GM23338 (cell line): ENCODE results near the gene CDK14. TPM values are rescaled to one million over a fixed set of nuclear protein-coding genes. Genes with fewer than 3 reads are reported as not detected.
A peak's percentile ranks its signal among the peaks of the same experiment; 100 is the strongest.

ENCODE experiments used
- ATAC-seq: fragments of 200-7000 bp; cut with Tn5 transposase; 3 replicates; pipeline ENCODE4 v1.9.1; 2020
- DNase-seq: peaks from one replicate; pipeline ENCODE4 v3.0.0-alpha.2; 2015; ENCODE audit warnings: low spot score
- H2AFZ ChIP-seq: fragments of 200-600 bp; sonication (generic); 2 replicates; pipeline ENCODE4 v1.8.0; 2016; ENCODE audit warnings: antibody characterized with exemption, mild to moderate bottlenecking, moderate library complexity
- H3F3A ChIP-seq: fragments of 200-600 bp; sonication (generic); replicated peaks from 2 replicates; pipeline ENCODE4 v1.8.0; 2017; ENCODE audit warnings: antibody characterized with exemption, mixed run types, low read depth
- H3K27ac ChIP-seq: fragments of 200-600 bp; sonication (generic); 2 replicates; pipeline ENCODE4 v1.6.1; 2016; ENCODE audit warnings: low read depth
- H3K27me3 ChIP-seq: fragments of 200-600 bp; sonication (generic); 2 replicates; pipeline ENCODE4 v1.8.0; 2016; ENCODE audit warnings: mild to moderate bottlenecking, mixed run types, moderate library complexity; ENCODE audit not compliant: insufficient read depth
- H3K36me3 ChIP-seq: fragments of 200-600 bp; sonication (generic); 2 replicates; pipeline ENCODE4 v1.8.0; 2016; ENCODE audit warnings: mild to moderate bottlenecking; ENCODE audit not compliant: insufficient read depth
- H3K4me1 ChIP-seq: fragments of 200-600 bp; sonication (generic); 2 replicates; pipeline ENCODE4 v1.8.0; 2016; ENCODE audit warnings: mild to moderate bottlenecking, moderate library complexity; ENCODE audit not compliant: insufficient read depth
- H3K4me2 ChIP-seq: fragments of 200-600 bp; sonication (generic); 2 replicates; pipeline ENCODE4 v1.7.1; 2017; ENCODE audit warnings: mixed run types
- H3K4me3 ChIP-seq: fragments of 200-600 bp; sonication (generic); 2 replicates; pipeline ENCODE4 v1.6.1; 2016; ENCODE audit warnings: mixed run types
- H3K79me2 ChIP-seq: fragments of 200-600 bp; sonication (generic); replicated peaks from 2 replicates; pipeline ENCODE4 v1.8.0; 2017; ENCODE audit warnings: mild to moderate bottlenecking; ENCODE audit not compliant: insufficient read depth
- H3K9me2 ChIP-seq: fragments of 200-600 bp; sonication (generic); 2 replicates; pipeline ENCODE4 v1.8.0; 2017; ENCODE audit not compliant: insufficient read depth
- H4K20me1 ChIP-seq: fragments of 200-600 bp; sonication (generic); replicated peaks from 2 replicates; pipeline ENCODE4 v1.8.0; 2017; ENCODE audit warnings: mild to moderate bottlenecking; ENCODE audit not compliant: insufficient read depth
- H3K27ac Mint-ChIP-seq: 2 replicates; pipeline ENCODE4 v1.8.0; 2020; ENCODE audit warnings: inconsistent platforms, mild to moderate bottlenecking, moderate library complexity, mixed read lengths
- H3K27me3 Mint-ChIP-seq: 3 replicates; pipeline ENCODE4 v1.8.0; 2022; ENCODE audit warnings: low read depth, mild to moderate bottlenecking, moderate library complexity, mixed read lengths, inconsistent platforms; ENCODE audit not compliant: insufficient read depth, poor library complexity
- H3K36me3 Mint-ChIP-seq: 3 replicates; pipeline ENCODE4 v1.8.0; 2021; ENCODE audit warnings: low read depth, mild to moderate bottlenecking, inconsistent platforms, moderate library complexity, mixed read lengths
- H3K4me1 Mint-ChIP-seq: 3 replicates; pipeline ENCODE4 v1.8.0; 2020; ENCODE audit warnings: mild to moderate bottlenecking, inconsistent platforms, mixed read lengths
- H3K4me3 Mint-ChIP-seq: 3 replicates; pipeline ENCODE4 v1.8.0; 2021; ENCODE audit warnings: moderate library complexity, mild to moderate bottlenecking, inconsistent platforms, mixed read lengths
- H3K9me3 Mint-ChIP-seq: 3 replicates; pipeline ENCODE4 v1.8.0; 2020; ENCODE audit warnings: moderate library complexity, mild to moderate bottlenecking, inconsistent platforms, mixed read lengths
- CREB1 ChIP-seq: fragments of 250-450 bp; sonication (Bioruptor Pico); IDR thresholded peaks from 2 replicates; pipeline ENCODE4 v1.5.0; 2020; ENCODE audit warnings: low read depth, mild to moderate bottlenecking, moderate library complexity
- EZH2 ChIP-seq: fragments of 200-600 bp; sonication (generic); IDR thresholded peaks from one replicate; pipeline ENCODE4 v1.8.0; 2017; ENCODE audit warnings: antibody characterized with exemption, mild to moderate bottlenecking, low read depth; ENCODE audit not compliant: unreplicated experiment
- EZH2phosphoT487 ChIP-seq: fragments of 200-600 bp; sonication (generic); IDR thresholded peaks from one replicate; pipeline ENCODE4 v1.8.1; 2018; ENCODE audit warnings: antibody characterized with exemption; ENCODE audit not compliant: unreplicated experiment
- JUNB ChIP-seq: IDR thresholded peaks from one replicate; pipeline ENCODE4 v1.6.1; 2016; ENCODE audit warnings: antibody characterized with exemption; ENCODE audit not compliant: unreplicated experiment
- NANOG ChIP-seq: IDR thresholded peaks from 2 replicates; pipeline ENCODE4 v1.6.1; 2016; ENCODE audit warnings: antibody characterized with exemption, borderline replicate concordance
- POLR2AphosphoS5 ChIP-seq: IDR thresholded peaks from 2 replicates; pipeline ENCODE4 v1.6.1; 2016; ENCODE audit warnings: antibody characterized with exemption, low read depth
- STAT1 ChIP-seq: IDR thresholded peaks from one replicate; pipeline ENCODE4 v1.6.1; 2016; ENCODE audit warnings: antibody characterized with exemption; ENCODE audit not compliant: unreplicated experiment
- ZNF114 ChIP-seq: fragments of 250-450 bp; sonication (Bioruptor Pico); IDR thresholded peaks from 2 replicates; pipeline ENCODE4 v1.5.0; 2020; ENCODE audit warnings: mild to moderate bottlenecking, moderate library complexity
- ZNF331 ChIP-seq: fragments of 250-450 bp; sonication (Bioruptor Pico); IDR thresholded peaks from 2 replicates; pipeline ENCODE4 v1.5.0; 2020; ENCODE audit warnings: low read depth, mild to moderate bottlenecking, moderate library complexity
- ZNF462 ChIP-seq: fragments of 250-450 bp; sonication (Bioruptor Pico); IDR thresholded peaks from 2 replicates; pipeline ENCODE4 v1.5.0; 2020; ENCODE audit warnings: mild to moderate bottlenecking, moderate library complexity
- polyA plus RNA-seq: library from polyadenylated mRNA; unstranded; fragments of >200 nt; fragmentation: Nextera tagmentation; extraction: Ambion mirVana; gene quantifications from 2 replicates; pipeline ENCODE4 v1.2.1, GENCODE V29; 2016
- total RNA-seq: library from RNA; depleted of rRNA; stranded (reverse); fragments of >200 nt; shearing (Covaris generic); gene quantifications from 2 replicates; pipeline ENCODE4 v1.2.3, GENCODE V29; 2014
- TF ChIP-seq, protein P1 (sequence below): IDR thresholded peaks from one replicate; pipeline ENCODE4 v1.6.1; 2018; ENCODE audit warnings: antibody characterized with exemption; ENCODE audit not compliant: unreplicated experiment
- TF ChIP-seq, protein P2 (sequence below), 2 experiments: fragments of 200-600 bp in 1 of 2; sonication (generic) in 1 of 2; conservative IDR thresholded peaks; 2 replicates each; pipeline versions ENCODE4 v1.5.1 to v1.6.1; 2016 to 2017; ENCODE audit warnings: antibody characterized with exemption in 2 of 2, low read depth in 2 of 2, mild to moderate bottlenecking in 2 of 2, moderate library complexity in 1 of 2
- TF ChIP-seq, protein P3 (sequence below): IDR thresholded peaks from 2 replicates; pipeline ENCODE4 v1.6.1; 2016; ENCODE audit warnings: antibody characterized with exemption

CDK14 gene
- total and polyA plus RNA-seq, 2 experiments from 2014 or later = 11.2 to 24.0 TPM

- Histone ChIP-seq H3K79me2 (no peaks in the 10 kb centered on the region), H3K4me1 (peaks cover 7% of the 10 kb centered on the region; the same call in 1 of the 2 replicates), H3K36me3 (no peaks in the 10 kb centered on the region), H3F3A (no peaks in the 10 kb centered on the region), H3K4me2 (peak overlapping the region; percentile 17; the same call in 1 of the 2 replicates), H3K27me3 (no peaks in the 10 kb centered on the region), H3K27ac (no peak overlapping the region), H2AFZ (peak overlapping the region; percentile 84), H3K9me2 (no peaks in the 10 kb centered on the region), H4K20me1 (no peaks in the 10 kb centered on the region), H3K4me3 (no peak overlapping the region)
- H3K27me3 Mint-ChIP-seq = no peaks in the 10 kb centered on the region
- TF ChIP-seq NANOG (no peak), ZNF462 (CRISPR knock-in tag) (no peak), EZH2 (no peak), STAT1 (no peak), ZNF114 (CRISPR knock-in tag) (no peak), POLR2AphosphoS5 (no peak), JUNB (no peak), CREB1 (CRISPR knock-in tag) (no peak), EZH2phosphoT487 (no peak), ZNF331 (no peak)
- TF ChIP-seq, protein P1, sequence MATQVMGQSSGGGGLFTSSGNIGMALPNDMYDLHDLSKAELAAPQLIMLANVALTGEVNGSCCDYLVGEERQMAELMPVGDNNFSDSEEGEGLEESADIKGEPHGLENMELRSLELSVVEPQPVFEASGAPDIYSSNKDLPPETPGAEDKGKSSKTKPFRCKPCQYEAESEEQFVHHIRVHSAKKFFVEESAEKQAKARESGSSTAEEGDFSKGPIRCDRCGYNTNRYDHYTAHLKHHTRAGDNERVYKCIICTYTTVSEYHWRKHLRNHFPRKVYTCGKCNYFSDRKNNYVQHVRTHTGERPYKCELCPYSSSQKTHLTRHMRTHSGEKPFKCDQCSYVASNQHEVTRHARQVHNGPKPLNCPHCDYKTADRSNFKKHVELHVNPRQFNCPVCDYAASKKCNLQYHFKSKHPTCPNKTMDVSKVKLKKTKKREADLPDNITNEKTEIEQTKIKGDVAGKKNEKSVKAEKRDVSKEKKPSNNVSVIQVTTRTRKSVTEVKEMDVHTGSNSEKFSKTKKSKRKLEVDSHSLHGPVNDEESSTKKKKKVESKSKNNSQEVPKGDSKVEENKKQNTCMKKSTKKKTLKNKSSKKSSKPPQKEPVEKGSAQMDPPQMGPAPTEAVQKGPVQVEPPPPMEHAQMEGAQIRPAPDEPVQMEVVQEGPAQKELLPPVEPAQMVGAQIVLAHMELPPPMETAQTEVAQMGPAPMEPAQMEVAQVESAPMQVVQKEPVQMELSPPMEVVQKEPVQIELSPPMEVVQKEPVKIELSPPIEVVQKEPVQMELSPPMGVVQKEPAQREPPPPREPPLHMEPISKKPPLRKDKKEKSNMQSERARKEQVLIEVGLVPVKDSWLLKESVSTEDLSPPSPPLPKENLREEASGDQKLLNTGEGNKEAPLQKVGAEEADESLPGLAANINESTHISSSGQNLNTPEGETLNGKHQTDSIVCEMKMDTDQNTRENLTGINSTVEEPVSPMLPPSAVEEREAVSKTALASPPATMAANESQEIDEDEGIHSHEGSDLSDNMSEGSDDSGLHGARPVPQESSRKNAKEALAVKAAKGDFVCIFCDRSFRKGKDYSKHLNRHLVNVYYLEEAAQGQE = no peak
- TF ChIP-seq, protein P2, sequence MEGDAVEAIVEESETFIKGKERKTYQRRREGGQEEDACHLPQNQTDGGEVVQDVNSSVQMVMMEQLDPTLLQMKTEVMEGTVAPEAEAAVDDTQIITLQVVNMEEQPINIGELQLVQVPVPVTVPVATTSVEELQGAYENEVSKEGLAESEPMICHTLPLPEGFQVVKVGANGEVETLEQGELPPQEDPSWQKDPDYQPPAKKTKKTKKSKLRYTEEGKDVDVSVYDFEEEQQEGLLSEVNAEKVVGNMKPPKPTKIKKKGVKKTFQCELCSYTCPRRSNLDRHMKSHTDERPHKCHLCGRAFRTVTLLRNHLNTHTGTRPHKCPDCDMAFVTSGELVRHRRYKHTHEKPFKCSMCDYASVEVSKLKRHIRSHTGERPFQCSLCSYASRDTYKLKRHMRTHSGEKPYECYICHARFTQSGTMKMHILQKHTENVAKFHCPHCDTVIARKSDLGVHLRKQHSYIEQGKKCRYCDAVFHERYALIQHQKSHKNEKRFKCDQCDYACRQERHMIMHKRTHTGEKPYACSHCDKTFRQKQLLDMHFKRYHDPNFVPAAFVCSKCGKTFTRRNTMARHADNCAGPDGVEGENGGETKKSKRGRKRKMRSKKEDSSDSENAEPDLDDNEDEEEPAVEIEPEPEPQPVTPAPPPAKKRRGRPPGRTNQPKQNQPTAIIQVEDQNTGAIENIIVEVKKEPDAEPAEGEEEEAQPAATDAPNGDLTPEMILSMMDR (conservative IDR thresholded peaks at IDR 0.05; ENCODE audit: low read depth in 2 of 2) = no peak
- TF ChIP-seq, protein P3, sequence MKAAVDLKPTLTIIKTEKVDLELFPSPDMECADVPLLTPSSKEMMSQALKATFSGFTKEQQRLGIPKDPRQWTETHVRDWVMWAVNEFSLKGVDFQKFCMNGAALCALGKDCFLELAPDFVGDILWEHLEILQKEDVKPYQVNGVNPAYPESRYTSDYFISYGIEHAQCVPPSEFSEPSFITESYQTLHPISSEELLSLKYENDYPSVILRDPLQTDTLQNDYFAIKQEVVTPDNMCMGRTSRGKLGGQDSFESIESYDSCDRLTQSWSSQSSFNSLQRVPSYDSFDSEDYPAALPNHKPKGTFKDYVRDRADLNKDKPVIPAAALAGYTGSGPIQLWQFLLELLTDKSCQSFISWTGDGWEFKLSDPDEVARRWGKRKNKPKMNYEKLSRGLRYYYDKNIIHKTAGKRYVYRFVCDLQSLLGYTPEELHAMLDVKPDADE = no peak
- no peaks in the 10 kb centered on the region for H3K4me1 Mint-ChIP-seq
- H3K36me3 Mint-ChIP-seq = no peaks in the 10 kb centered on the region
- ATAC-seq = peak; percentile 51; the same call in 2 of the 3 replicates
- DNase-seq = peak; percentile 10
- no peaks in the 10 kb centered on the region for H3K9me3 Mint-ChIP-seq
- no peak overlapping the region for H3K4me3 Mint-ChIP-seq
- no peak overlapping the region for H3K27ac Mint-ChIP-seq
These were observed 21.8 kb upstream of the CDK14 start for GRCh38 chr7:90574146-90574819.
